ENCODE measurements around the gene ERC2.

ERC2 gene

GRCh38 chr3:55742022-55742831 is 726.0 kb downstream of the ERC2 start:
- DNase-seq (ENCODE audit: low read depth) = no peak

- no peak for DNase-seq (ENCODE audit: low read depth)
Observed at GRCh38 chr3:55737186-55737585, 731.1 kb downstream of the ERC2 start.

GRCh38 chr3:55735976-55736375 is 732.3 kb downstream of the ERC2 start:
- DNase-seq (ENCODE audit: low read depth) = no peak

GRCh38 chr3:55731741-55732140 is 736.5 kb downstream of the ERC2 start:
- no peak for DNase-seq (ENCODE audit: low read depth)

GRCh38 chr3:55729546-55729945 is 738.7 kb downstream of the ERC2 start:
- no peak for DNase-seq (ENCODE audit: low read depth)

GRCh38 chr3:55728461-55729100 is 739.7 kb downstream of the ERC2 start:
- DNase-seq (ENCODE audit: low read depth) = no peak

- no peak for DNase-seq (ENCODE audit: low read depth)
Observed at GRCh38 chr3:55726501-55726775, 741.8 kb downstream of the ERC2 start.

- DNase-seq (ENCODE audit: low read depth) = no peak
Observed at GRCh38 chr3:55725681-55726500, 742.4 kb downstream of the ERC2 start.

- DNase-seq (ENCODE audit: low read depth) = no peak
Observed at GRCh38 chr3:55724821-55725220, 743.4 kb downstream of the ERC2 start.

- DNase-seq (ENCODE audit: low read depth) = no peak
Observed at GRCh38 chr3:55724407-55724784, 743.9 kb downstream of the ERC2 start.

- no peak for DNase-seq (ENCODE audit: low read depth)
Observed at GRCh38 chr3:55723653-55724406, 744.4 kb downstream of the ERC2 start.

GRCh38 chr3:55721716-55722484 is 746.4 kb downstream of the ERC2 start:
- DNase-seq (ENCODE audit: low read depth) = no peak

- DNase-seq (ENCODE audit: low read depth) = no peak
Observed at GRCh38 chr3:55720614-55721013, 747.7 kb downstream of the ERC2 start.

- no peak for DNase-seq (ENCODE audit: low read depth)
Observed at GRCh38 chr3:55719508-55719907, 748.8 kb downstream of the ERC2 start.

GRCh38 chr3:55719006-55719405 is 749.3 kb downstream of the ERC2 start:
- DNase-seq (ENCODE audit: low read depth) = no peak

- DNase-seq (ENCODE audit: low read depth) = no peak
Observed at GRCh38 chr3:55718521-55718921, 749.7 kb downstream of the ERC2 start.

GRCh38 chr3:55718074-55718473 is 750.2 kb downstream of the ERC2 start:
- no peak for DNase-seq (ENCODE audit: low read depth)

GRCh38 chr3:55717481-55717880 is 750.8 kb downstream of the ERC2 start:
- no peak for DNase-seq (ENCODE audit: low read depth)

- DNase-seq (ENCODE audit: low read depth) = no peak
Observed at GRCh38 chr3:55716611-55717225, 751.5 kb downstream of the ERC2 start.

- no peak for DNase-seq (ENCODE audit: low read depth)
Observed at GRCh38 chr3:55716044-55716443, 752.2 kb downstream of the ERC2 start.

- no peak for DNase-seq (ENCODE audit: low read depth)
Observed at GRCh38 chr3:55714057-55714456, 754.2 kb downstream of the ERC2 start.
